Measurements from ENCODE around the gene XRN2.

Gene XRN2

GRCh38 chr20:21303061-21303871 lies at the start of gene XRN2:
Gene XRN2 (plus strand): TSS chr20:21303331. CDS start chr20:21303399, 68 bp downstream.
- peak; percentile 97 for DNase-seq

GRCh38 chr20:21257192-21257591 lies 45.9 kb upstream of the XRN2 start:
- DNase-seq: no peak

- DNase-seq: no peak
Observed at GRCh38 chr20:21258411-21258810, 44.7 kb upstream of the XRN2 start.

- DNase-seq: no peak
Observed at GRCh38 chr20:21259346-21259745, 43.8 kb upstream of the XRN2 start.

- no peak for DNase-seq
Observed at GRCh38 chr20:21262812-21263211, 40.3 kb upstream of the XRN2 start.

- no peak for DNase-seq
Observed at GRCh38 chr20:21265261-21266190, 37.6 kb upstream of the XRN2 start.

GRCh38 chr20:21266191-21266536 lies 37.0 kb upstream of the XRN2 start:
- DNase-seq: no peak

- DNase-seq: no peak
Observed at GRCh38 chr20:21269772-21270171, 33.4 kb upstream of the XRN2 start.

- no peak for DNase-seq
Observed at GRCh38 chr20:21270806-21271205, 32.3 kb upstream of the XRN2 start.

- DNase-seq: no peak
Observed at GRCh38 chr20:21272279-21272678, 30.9 kb upstream of the XRN2 start.

- no peak for DNase-seq
Observed at GRCh38 chr20:21272679-21273078, 30.5 kb upstream of the XRN2 start.

- no peak for DNase-seq
Observed at GRCh38 chr20:21273755-21274386, 29.3 kb upstream of the XRN2 start.

GRCh38 chr20:21278829-21279228 lies 24.3 kb upstream of the XRN2 start:
- DNase-seq: no peak

- DNase-seq: no peak
Observed at GRCh38 chr20:21279706-21280521, 23.2 kb upstream of the XRN2 start.

GRCh38 chr20:21280522-21281016 lies 22.6 kb upstream of the XRN2 start:
- DNase-seq: no peak

- no peak for DNase-seq
Observed at GRCh38 chr20:21286775-21287174, 16.4 kb upstream of the XRN2 start.

- no peak for DNase-seq
Observed at GRCh38 chr20:21288587-21289370, 14.4 kb upstream of the XRN2 start.

GRCh38 chr20:21289651-21290050 lies 13.5 kb upstream of the XRN2 start:
- DNase-seq: no peak

GRCh38 chr20:21291026-21291425 lies 12.1 kb upstream of the XRN2 start:
- DNase-seq: no peak

- DNase-seq: no peak
Observed at GRCh38 chr20:21294755-21295154, 8.4 kb upstream of the XRN2 start.

GRCh38 chr20:21301940-21302663 lies 1.0 kb upstream of the XRN2 start:
- no peak for DNase-seq

Data from RPMI8226 (cell line).